Measurements from ENCODE around the gene COG5. TPM values are rescaled to one million over a fixed set of nuclear protein-coding genes. Genes with fewer than 3 reads are reported as not detected.
A peak's percentile ranks its signal among the peaks of the same experiment; 100 is the strongest.

Gene COG5
- total RNA-seq, 1 donor from 2014 or later: 39.6 TPM

- no peak overlapping the region for H3K27ac ChIP-seq
- DNase-seq: no peak
- H3K4me3 ChIP-seq: no peak overlapping the region
- peak; percentile 49 for ATAC-seq
- no peak for TF ChIP-seq CTCF (IDR thresholded peaks at IDR 0.05)
- intact Hi-C loops (cut with DNase I): no loop called here
- H3K9me3 ChIP-seq: no peaks in the 10 kb centered on the region
- peaks cover 11% of the 10 kb centered on the region for H3K36me3 ChIP-seq
- H3K27me3 ChIP-seq: no peaks in the 10 kb centered on the region
- peaks cover 4% of the 10 kb centered on the region for H3K4me1 ChIP-seq
These were observed 351.0 kb downstream of the COG5 start for GRCh38 chr7:107212725-107213124.

GRCh38 chr7:107210400-107210799, 353.3 kb downstream of the COG5 start:
- Histone ChIP-seq H3K27me3 (no peaks in the 10 kb centered on the region), H3K9me3 (no peaks in the 10 kb centered on the region), H3K27ac (no peak overlapping the region), H3K4me1 (peaks cover 4% of the 10 kb centered on the region), H3K4me3 (no peak overlapping the region), H3K36me3 (peaks cover 25% of the 10 kb centered on the region)
- intact Hi-C loops (cut with DNase I): no loop called here
- no peak for ATAC-seq
- no peak for DNase-seq
- no peak for TF ChIP-seq CTCF (IDR thresholded peaks at IDR 0.05)

GRCh38 chr7:107209565-107209964, 354.2 kb downstream of the COG5 start:
- ATAC-seq (no peak), DNase-seq (no peak)
- intact Hi-C loops (cut with DNase I): no loop called here
- no peak overlapping the region for H3K4me3 ChIP-seq
- H3K9me3 ChIP-seq: no peaks in the 10 kb centered on the region
- no peak for TF ChIP-seq CTCF (IDR thresholded peaks at IDR 0.05)
- H3K36me3 ChIP-seq: peaks cover 33% of the 10 kb centered on the region
- no peak overlapping the region for H3K27ac ChIP-seq
- H3K27me3 ChIP-seq: no peaks in the 10 kb centered on the region
- H3K4me1 ChIP-seq: peaks cover 4% of the 10 kb centered on the region

GRCh38 chr7:107208563-107208962, 355.2 kb downstream of the COG5 start:
- no peak for TF ChIP-seq CTCF (IDR thresholded peaks at IDR 0.05)
- DNase-seq (no peak), ATAC-seq (no peak)
- H3K36me3 ChIP-seq: peaks cover 43% of the 10 kb centered on the region
- peak overlapping the region; percentile 37 for H3K27ac ChIP-seq
- H3K4me1 ChIP-seq: peaks cover 4% of the 10 kb centered on the region
- intact Hi-C loops (cut with DNase I): no loop called here
- H3K27me3 ChIP-seq: no peaks in the 10 kb centered on the region
- no peak overlapping the region for H3K4me3 ChIP-seq
- no peaks in the 10 kb centered on the region for H3K9me3 ChIP-seq

- ATAC-seq: no peak
- intact Hi-C loops (cut with DNase I): no loop called here
- no peak for TF ChIP-seq CTCF (IDR thresholded peaks at IDR 0.05)
- H3K4me3 ChIP-seq: no peak overlapping the region
- H3K4me1 ChIP-seq: peaks cover 4% of the 10 kb centered on the region
- DNase-seq: no peak
- no peaks in the 10 kb centered on the region for H3K27me3 ChIP-seq
- H3K9me3 ChIP-seq: no peaks in the 10 kb centered on the region
- peak overlapping the region; percentile 37 for H3K27ac ChIP-seq
- H3K36me3 ChIP-seq: peaks cover 48% of the 10 kb centered on the region
These were observed 355.6 kb downstream of the COG5 start for GRCh38 chr7:107208024-107208521.

GRCh38 chr7:107207459-107207858, 356.3 kb downstream of the COG5 start:
- no peak overlapping the region for H3K27ac ChIP-seq
- intact Hi-C loops (cut with DNase I): no loop called here
- no peak overlapping the region for H3K4me3 ChIP-seq

More at GRCh38 chr7:107207459-107207858, 356.3 kb downstream of the COG5 start:
- TF ChIP-seq CTCF (IDR thresholded peaks at IDR 0.05): no peak
- H3K36me3 ChIP-seq: peaks cover 54% of the 10 kb centered on the region
- no peaks in the 10 kb centered on the region for H3K27me3 ChIP-seq
- H3K9me3 ChIP-seq: no peaks in the 10 kb centered on the region
- peaks cover 4% of the 10 kb centered on the region for H3K4me1 ChIP-seq
- ATAC-seq (no peak), DNase-seq (no peak)
